MM.1S (cell line): ENCODE results near the gene TEX47.

Source experiments
- EZH2phosphoT487 ChIP-seq: fragments of 300-600 bp; sonication (generic); IDR thresholded peaks from 2 replicates; pipeline ENCODE4 v1.6.1; 2018; ENCODE audit warnings: antibody characterized with exemption, low read length
- TF ChIP-seq, protein P1 (sequence below): fragments of 300-600 bp; sonication (generic); IDR thresholded peaks from 2 replicates; pipeline ENCODE4 v1.5.1; 2016; ENCODE audit warnings: antibody characterized with exemption, low read length, mixed read lengths

DNA sequence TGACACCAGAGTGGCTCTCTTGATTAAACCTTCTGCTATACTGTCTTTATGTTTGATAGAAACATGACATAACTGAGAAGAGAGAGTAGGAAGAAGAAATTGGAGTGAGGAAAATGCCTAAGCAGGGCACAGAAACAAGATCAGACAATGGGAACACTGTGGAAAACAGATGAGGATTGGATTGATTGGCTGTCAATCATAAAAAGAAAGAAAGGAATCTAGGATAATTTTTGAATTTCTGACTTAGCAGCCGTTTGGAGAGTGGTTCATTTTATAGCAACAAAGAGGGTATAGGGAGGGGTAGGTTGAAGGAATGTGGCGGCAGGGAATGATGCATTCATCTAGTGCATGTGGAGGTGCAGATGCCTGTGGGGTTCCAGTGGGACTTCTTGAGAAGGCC is 7.8 kb downstream of the TEX47 start:
- no peak for TF ChIP-seq EZH2phosphoT487
- TF ChIP-seq, protein P1, sequence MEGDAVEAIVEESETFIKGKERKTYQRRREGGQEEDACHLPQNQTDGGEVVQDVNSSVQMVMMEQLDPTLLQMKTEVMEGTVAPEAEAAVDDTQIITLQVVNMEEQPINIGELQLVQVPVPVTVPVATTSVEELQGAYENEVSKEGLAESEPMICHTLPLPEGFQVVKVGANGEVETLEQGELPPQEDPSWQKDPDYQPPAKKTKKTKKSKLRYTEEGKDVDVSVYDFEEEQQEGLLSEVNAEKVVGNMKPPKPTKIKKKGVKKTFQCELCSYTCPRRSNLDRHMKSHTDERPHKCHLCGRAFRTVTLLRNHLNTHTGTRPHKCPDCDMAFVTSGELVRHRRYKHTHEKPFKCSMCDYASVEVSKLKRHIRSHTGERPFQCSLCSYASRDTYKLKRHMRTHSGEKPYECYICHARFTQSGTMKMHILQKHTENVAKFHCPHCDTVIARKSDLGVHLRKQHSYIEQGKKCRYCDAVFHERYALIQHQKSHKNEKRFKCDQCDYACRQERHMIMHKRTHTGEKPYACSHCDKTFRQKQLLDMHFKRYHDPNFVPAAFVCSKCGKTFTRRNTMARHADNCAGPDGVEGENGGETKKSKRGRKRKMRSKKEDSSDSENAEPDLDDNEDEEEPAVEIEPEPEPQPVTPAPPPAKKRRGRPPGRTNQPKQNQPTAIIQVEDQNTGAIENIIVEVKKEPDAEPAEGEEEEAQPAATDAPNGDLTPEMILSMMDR: no peak
